Gastroesophageal sphincter (tissue), 3 donors: Measurements from ENCODE around the gene HS6ST3.

ENCODE experiments used
- EP300 ChIP-seq: sonication (generic); formaldehyde crosslinking; IDR thresholded peaks from one replicate; pipeline ENCODE4 v1.6.1; 2017; ENCODE audit warnings: antibody characterized with exemption, mild to moderate bottlenecking
- POLR2A ChIP-seq, 2 donors: fragments of 450-650 bp; IDR thresholded peaks; one replicate each; pipeline ENCODE4 v1.6.1; 2017; ENCODE audit warnings: antibody characterized with exemption in 2 of 2, mild to moderate bottlenecking in 2 of 2, moderate library complexity in 1 of 2
- POLR2AphosphoS5 ChIP-seq: sonication (generic); formaldehyde crosslinking; IDR thresholded peaks from one replicate; pipeline ENCODE4 v1.6.1; 2017; ENCODE audit warnings: antibody characterized with exemption
- TF ChIP-seq, protein P1 (sequence below), 4 experiments: fragments of 200-600 bp in 2 of 4; fragments of 450-650 bp in 2 of 4; sonication (generic) in 1 of 4; IDR thresholded peaks; one replicate each; pipeline ENCODE4 v1.5.1; 2017 to 2019; ENCODE audit warnings: antibody characterized with exemption in 4 of 4, mild to moderate bottlenecking in 2 of 4, moderate library complexity in 2 of 4

DNA sequence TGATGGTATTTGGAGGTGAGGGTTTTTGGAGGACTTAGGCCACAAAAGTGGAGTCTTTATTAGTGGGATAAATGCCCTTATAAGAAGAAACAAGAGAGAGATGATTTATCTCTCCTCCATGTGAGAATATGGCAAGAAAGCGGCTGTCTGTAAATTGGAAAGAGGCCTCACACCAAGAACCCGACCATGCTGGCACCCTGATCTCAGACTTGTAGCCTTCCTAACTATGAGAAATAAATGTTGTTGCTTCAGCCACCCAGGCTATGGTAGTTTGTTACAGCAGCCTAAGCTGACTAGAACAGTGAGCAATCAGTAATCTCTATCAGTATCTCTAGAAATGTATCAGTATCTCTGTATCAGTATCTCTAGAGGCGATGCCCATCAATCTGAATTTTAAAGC, 617.2 kb downstream of the HS6ST3 start:
- TF ChIP-seq, protein P1, sequence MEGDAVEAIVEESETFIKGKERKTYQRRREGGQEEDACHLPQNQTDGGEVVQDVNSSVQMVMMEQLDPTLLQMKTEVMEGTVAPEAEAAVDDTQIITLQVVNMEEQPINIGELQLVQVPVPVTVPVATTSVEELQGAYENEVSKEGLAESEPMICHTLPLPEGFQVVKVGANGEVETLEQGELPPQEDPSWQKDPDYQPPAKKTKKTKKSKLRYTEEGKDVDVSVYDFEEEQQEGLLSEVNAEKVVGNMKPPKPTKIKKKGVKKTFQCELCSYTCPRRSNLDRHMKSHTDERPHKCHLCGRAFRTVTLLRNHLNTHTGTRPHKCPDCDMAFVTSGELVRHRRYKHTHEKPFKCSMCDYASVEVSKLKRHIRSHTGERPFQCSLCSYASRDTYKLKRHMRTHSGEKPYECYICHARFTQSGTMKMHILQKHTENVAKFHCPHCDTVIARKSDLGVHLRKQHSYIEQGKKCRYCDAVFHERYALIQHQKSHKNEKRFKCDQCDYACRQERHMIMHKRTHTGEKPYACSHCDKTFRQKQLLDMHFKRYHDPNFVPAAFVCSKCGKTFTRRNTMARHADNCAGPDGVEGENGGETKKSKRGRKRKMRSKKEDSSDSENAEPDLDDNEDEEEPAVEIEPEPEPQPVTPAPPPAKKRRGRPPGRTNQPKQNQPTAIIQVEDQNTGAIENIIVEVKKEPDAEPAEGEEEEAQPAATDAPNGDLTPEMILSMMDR (IDR thresholded peaks at IDR 0.05) = no peak
- TF ChIP-seq POLR2A (IDR thresholded peaks at IDR 0.05) = no peak
- TF ChIP-seq EP300 = no peak
- no peak for TF ChIP-seq POLR2AphosphoS5
